ENCODE results near the gene CASP10. TPM values are rescaled to one million over a fixed set of nuclear protein-coding genes. Genes with fewer than 3 reads are reported as not detected.

The CASP10 gene, protein sequence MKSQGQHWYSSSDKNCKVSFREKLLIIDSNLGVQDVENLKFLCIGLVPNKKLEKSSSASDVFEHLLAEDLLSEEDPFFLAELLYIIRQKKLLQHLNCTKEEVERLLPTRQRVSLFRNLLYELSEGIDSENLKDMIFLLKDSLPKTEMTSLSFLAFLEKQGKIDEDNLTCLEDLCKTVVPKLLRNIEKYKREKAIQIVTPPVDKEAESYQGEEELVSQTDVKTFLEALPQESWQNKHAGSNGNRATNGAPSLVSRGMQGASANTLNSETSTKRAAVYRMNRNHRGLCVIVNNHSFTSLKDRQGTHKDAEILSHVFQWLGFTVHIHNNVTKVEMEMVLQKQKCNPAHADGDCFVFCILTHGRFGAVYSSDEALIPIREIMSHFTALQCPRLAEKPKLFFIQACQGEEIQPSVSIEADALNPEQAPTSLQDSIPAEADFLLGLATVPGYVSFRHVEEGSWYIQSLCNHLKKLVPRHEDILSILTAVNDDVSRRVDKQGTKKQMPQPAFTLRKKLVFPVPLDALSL
- 2.2 TPM for total RNA-seq

GRCh38 chr2:201182650-201183364 is at the start of gene CASP10:
CASP10 (plus strand) TSS chr2:201183141; CDS start chr2:201185778, 2,637 bp downstream.

DNA sequence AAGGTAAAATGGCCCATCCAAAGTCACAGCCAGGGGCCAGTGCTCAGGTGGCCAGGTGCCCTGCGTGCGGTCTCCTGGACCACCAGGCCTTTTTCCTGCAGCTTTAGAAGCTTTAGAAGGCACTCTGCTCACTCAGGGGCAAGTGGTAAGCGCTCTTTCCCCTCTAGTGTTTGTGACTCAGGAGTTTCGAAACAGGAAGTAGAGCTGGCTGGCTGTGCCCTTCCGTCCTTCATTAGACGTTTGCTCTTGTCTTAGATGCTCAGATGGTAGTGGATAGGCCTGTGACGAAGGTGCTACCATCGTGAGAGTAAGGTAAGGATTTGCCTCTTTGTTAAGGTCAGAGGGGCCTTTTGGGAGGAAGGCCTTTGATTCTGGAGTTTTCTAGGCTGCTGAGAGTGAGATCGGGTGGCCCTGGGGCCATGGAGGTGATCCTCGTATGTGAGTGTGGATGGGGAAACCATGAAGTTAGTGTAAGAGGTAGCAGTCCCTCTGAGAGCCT is 77.4 kb downstream of the CASP10 start, which contains the start of gene CASP8:
TSS of gene CASP8 (plus strand) at position 235 of the 499 bp plus-strand sequence. CDS start 5,951 bp downstream, outside the sequence.

Small RNA genes within 50 kb of the gene (small RNA-seq; reads per million reads assigned to genes)
- gene AC007283.2 (ENCODE audit: low replicate concordance) (not detected), gene MTND4LP13 (ENCODE audit: low replicate concordance) (not detected), gene RNU7-45P (ENCODE audit: low replicate concordance) (not detected)

Other genes with a start within 250 kb of the CASP10 start
- 28.2 TPM for gene ORC2, start 219.5 kb upstream of the CASP10 start, total RNA-seq
- 68.5 TPM for gene HYCC2, start 111.5 kb upstream of the CASP10 start, total RNA-seq
- 23.2 TPM for gene NDUFB3, start 111.1 kb upstream of the CASP10 start, total RNA-seq
- 52.0 TPM for gene CFLAR, start 67.0 kb upstream of the CASP10 start, total RNA-seq
- gene CASP8, start 77.4 kb downstream of the CASP10 start, total RNA-seq = 0.63 TPM
- gene FLACC1, start 174.2 kb downstream of the CASP10 start, total RNA-seq = 2.5 TPM

All from parietal lobe (tissue), 2 donors.